H1 (cell line): ENCODE results near the gene DPP4. TPM values are rescaled to one million over a fixed set of nuclear protein-coding genes. Genes with fewer than 3 reads are reported as not detected.

ENCODE experiments used
- CTCF ChIA-PET: fragments of 300-600 bp; sonication (Branson Sonifier 250); formaldehyde crosslinking; loops from one replicate; lab custom pipeline; 2021; ENCODE audit not compliant: partially characterized antibody; lab: Charles Lee
- POLR2A ChIA-PET: fragments of 300-600 bp; sonication (Branson Sonifier 250); formaldehyde crosslinking; loops from one replicate; lab custom pipeline; 2021; ENCODE audit warnings: inconsistent platforms; ENCODE audit not compliant: partially characterized antibody; lab: Charles Lee
- DNase-seq, 2 experiments: peaks; one replicate each; pipeline versions ENCODE4 v3.0.0 to v3.0.0-alpha.2; 2010 to 2022; ENCODE audit warnings: low spot score in 2 of 2, low read depth in 1 of 2, mixed read lengths in 1 of 2
- FAIRE-seq: peaks from 2 replicates; lab custom pipeline; 2011; peaks lifted over from hg19 to GRCh38; lab: Jason Lieb, UNC
- H2AFZ ChIP-seq: 2 replicates; pipeline ENCODE4 v1.8.1; 2012; ENCODE audit warnings: low read length, inconsistent platforms
- H2AK5ac ChIP-seq: 2 replicates; pipeline ENCODE4 v1.6.1; 2013; ENCODE audit warnings: low read depth, low read length
- H2BK120ac ChIP-seq: replicated peaks from 2 replicates; pipeline ENCODE3; 2013; ENCODE audit warnings: low read depth, low read length, inconsistent platforms
- H2BK12ac ChIP-seq: 2 replicates; pipeline ENCODE4 v1.6.1; 2013; ENCODE audit warnings: low read depth, low read length
- H2BK15ac ChIP-seq: 2 replicates; pipeline ENCODE4 v1.6.1; 2013; ENCODE audit warnings: low read length
- H2BK20ac ChIP-seq: 2 replicates; pipeline ENCODE4 v1.6.1; 2013; ENCODE audit warnings: low read length
- H2BK5ac ChIP-seq: 2 replicates; pipeline ENCODE4 v1.6.1; 2013; ENCODE audit warnings: low read depth, low read length
- H3K14ac ChIP-seq: 2 replicates; pipeline ENCODE4 v1.6.1; 2013; ENCODE audit warnings: inconsistent platforms; ENCODE audit not compliant: insufficient read length
- H3K18ac ChIP-seq: 2 replicates; pipeline ENCODE4 v1.6.1; 2013; ENCODE audit warnings: low read length; ENCODE audit errors: extremely low read depth
- H3K23ac ChIP-seq: 2 replicates; pipeline ENCODE4 v1.6.1; 2013; ENCODE audit warnings: inconsistent platforms; ENCODE audit not compliant: insufficient read length
- H3K23me2 ChIP-seq: 2 replicates; pipeline ENCODE4 v1.6.1; 2013; ENCODE audit warnings: low read depth, low read length
- H3K27ac ChIP-seq: 2 replicates; pipeline ENCODE4 v1.6.1; 2011; ENCODE audit warnings: low read depth, low read length, inconsistent platforms
- H3K27me3 ChIP-seq, 4 experiments: replicated peaks in 1 of 4; 1 replicate in 1 of 4; 2 replicates in 3 of 4; pipeline versions ENCODE4 v1.6.1 to v1.8.1; 2011 to 2013; ENCODE audit warnings: low read length in 3 of 4, mild to moderate bottlenecking in 3 of 4, inconsistent platforms in 2 of 4, mixed read lengths in 2 of 4, moderate library complexity in 1 of 4; ENCODE audit not compliant: control insufficient read depth in 3 of 4, insufficient read depth in 3 of 4; ENCODE audit errors: extremely low read depth in 1 of 4
- H3K36me3 ChIP-seq, 4 experiments: 2 replicates each; pipeline versions ENCODE4 v1.6.1 to v1.8.1; 2011 to 2013; ENCODE audit warnings: mild to moderate bottlenecking in 4 of 4, low read length in 3 of 4, moderate library complexity in 2 of 4, control low read depth in 1 of 4, inconsistent platforms in 1 of 4; ENCODE audit not compliant: insufficient read depth in 4 of 4, control insufficient read depth in 2 of 4
- H3K4ac ChIP-seq: replicated peaks from 2 replicates; pipeline ENCODE3; 2013; ENCODE audit warnings: low read length, low read depth, mixed read lengths, inconsistent platforms; ENCODE audit not compliant: insufficient read length
- H3K4me1 ChIP-seq, 4 experiments: replicated peaks in 1 of 4; 1 replicate in 1 of 4; 2 replicates in 3 of 4; pipeline versions ENCODE4 v1.6.1 to v1.8.1; 2011 to 2013; ENCODE audit warnings: low read length in 3 of 4, inconsistent platforms in 2 of 4, mixed read lengths in 1 of 4; ENCODE audit not compliant: insufficient read depth in 4 of 4, control insufficient read depth in 3 of 4
- H3K4me2 ChIP-seq, 2 experiments: 2 replicates each; pipeline versions ENCODE4 v1.6.1 to v1.8.1; 2011 to 2013; ENCODE audit warnings: low read depth in 2 of 2, low read length in 2 of 2, control low read depth in 1 of 2, inconsistent platforms in 1 of 2, mild to moderate bottlenecking in 1 of 2; ENCODE audit not compliant: insufficient read depth in 1 of 2
- H3K4me3 ChIP-seq, 4 experiments: fragments of 200-600, 300-600 bp in 1 of 4; sonication (generic), shearing (Covaris generic), sonication (Bioruptor Twin) in 1 of 4; 2 replicates each; pipeline versions ENCODE4 v1.5.1 to v1.8.1; 2011 to 2016; ENCODE audit warnings: low read length in 4 of 4, low read depth in 3 of 4, control low read depth in 2 of 4, inconsistent platforms in 2 of 4, mild to moderate bottlenecking in 2 of 4, mixed read lengths in 1 of 4, moderate library complexity in 1 of 4; ENCODE audit not compliant: insufficient read depth in 2 of 4; ENCODE audit errors: extremely low read depth in 1 of 4
- H3K56ac ChIP-seq: replicated peaks from 2 replicates; pipeline ENCODE3; 2013; ENCODE audit warnings: low read depth, mild to moderate bottlenecking, mixed read lengths, low read length, inconsistent platforms; ENCODE audit not compliant: insufficient read length
- H3K79me1 ChIP-seq: 2 replicates; pipeline ENCODE4 v1.6.1; 2013; ENCODE audit warnings: low read depth, low read length, control low read depth
- H3K79me2 ChIP-seq, 2 experiments: 2 replicates each; pipeline versions ENCODE4 v1.6.1 to v1.8.1; 2012 to 2013; ENCODE audit warnings: low read length in 2 of 2, mild to moderate bottlenecking in 2 of 2, inconsistent platforms in 1 of 2; ENCODE audit not compliant: insufficient read depth in 2 of 2, control insufficient read depth in 1 of 2
- H3K9ac ChIP-seq, 4 experiments: replicated peaks in 1 of 4; 1 replicate in 1 of 4; 2 replicates in 3 of 4; pipeline versions ENCODE4 v1.6.1 to v1.8.1; 2011 to 2013; ENCODE audit warnings: low read depth in 3 of 4, low read length in 3 of 4, control low read depth in 2 of 4, mild to moderate bottlenecking in 2 of 4, moderate library complexity in 2 of 4, inconsistent platforms in 1 of 4; ENCODE audit errors: extremely low read depth in 1 of 4
- H3K9me3 ChIP-seq, 2 experiments: 2 replicates each; pipeline versions ENCODE4 v1.6.1 to v1.8.1; 2012 to 2013; ENCODE audit warnings: mild to moderate bottlenecking in 2 of 2, moderate library complexity in 2 of 2, control low read depth in 1 of 2, inconsistent platforms in 1 of 2, low read depth in 1 of 2, low read length in 1 of 2, mixed read lengths in 1 of 2; ENCODE audit not compliant: insufficient read depth in 2 of 2
- H4K20me1 ChIP-seq, 2 experiments: replicated peaks in 1 of 2; 2 replicates each; pipeline versions ENCODE3 to v1.8.1; 2011 to 2013; ENCODE audit warnings: inconsistent platforms in 2 of 2, low read length in 2 of 2, mild to moderate bottlenecking in 1 of 2; ENCODE audit not compliant: insufficient read depth in 2 of 2, control insufficient read depth in 1 of 2
- H4K5ac ChIP-seq: 2 replicates; pipeline ENCODE4 v1.6.1; 2013; ENCODE audit warnings: low read length, low read depth, mixed read lengths, inconsistent platforms; ENCODE audit not compliant: insufficient read length
- H4K8ac ChIP-seq: 2 replicates; pipeline ENCODE4 v1.8.0; 2013; ENCODE audit warnings: mild to moderate bottlenecking, moderate library complexity, low read length, inconsistent platforms; ENCODE audit not compliant: insufficient read depth; ENCODE audit errors: extremely low read depth
- H4K91ac ChIP-seq: replicated peaks from 2 replicates; pipeline ENCODE3; 2013; ENCODE audit warnings: low read length, mixed read lengths, inconsistent platforms; ENCODE audit not compliant: insufficient read length
- BACH1 ChIP-seq: IDR thresholded peaks from 2 replicates; pipeline ENCODE4 v1.6.1; 2012; ENCODE audit warnings: low read length, improper control_type of control experiment
- BCL11A ChIP-seq, 2 experiments: IDR thresholded peaks; one replicate each; pipeline ENCODE4 v1.6.1; 2011; ENCODE audit warnings: low read depth in 2 of 2, low read length in 2 of 2, mild to moderate bottlenecking in 2 of 2
- CBX8 ChIP-seq: fragments of 300-800, 300-1000 bp; sonication (generic); IDR thresholded peaks from 2 replicates; pipeline ENCODE4 v1.7.1; 2016; ENCODE audit warnings: low read depth, low read length, borderline replicate concordance
- EGR1 ChIP-seq: IDR thresholded peaks from 2 replicates; pipeline ENCODE4 v1.6.1; 2011; ENCODE audit warnings: low read depth, low read length, borderline replicate concordance
- HDAC6 ChIP-seq: IDR thresholded peaks from one replicate; pipeline ENCODE4 v1.7.1; 2012; ENCODE audit warnings: low read depth, mild to moderate bottlenecking, inconsistent platforms, low read length, moderate library complexity
- MAFK ChIP-seq: IDR thresholded peaks from 2 replicates; pipeline ENCODE4 v1.6.1; 2012; ENCODE audit warnings: low read depth, mild to moderate bottlenecking, improper control_type of control experiment, low read length
- NRF1 ChIP-seq: IDR thresholded peaks from 2 replicates; pipeline ENCODE4 v1.6.1; 2011; ENCODE audit warnings: mild to moderate bottlenecking, low read depth, low read length, improper control_type of control experiment
- POLR2AphosphoS5 ChIP-seq: IDR thresholded peaks from 2 replicates; pipeline ENCODE4 v1.6.1; 2011; ENCODE audit warnings: low read depth, low read length
- RAD21 ChIP-seq, 2 experiments: IDR thresholded peaks in 1 of 2; conservative IDR thresholded peaks in 1 of 2; 2 replicates each; pipeline ENCODE4 v1.6.1; 2011; ENCODE audit warnings: low read depth in 2 of 2, low read length in 2 of 2, improper control_type of control experiment in 1 of 2, inconsistent platforms in 1 of 2, mild to moderate bottlenecking in 1 of 2, moderate library complexity in 1 of 2
- SAP30 ChIP-seq: fragments of 300-600 bp; sonication (generic); IDR thresholded peaks from 2 replicates; pipeline ENCODE4 v1.7.1; 2012; ENCODE audit warnings: low read length, moderate library complexity, mild to moderate bottlenecking, inconsistent platforms; ENCODE audit not compliant: insufficient read depth, insufficient replicate concordance
- SIRT6 ChIP-seq: IDR thresholded peaks from one replicate; pipeline ENCODE4 v1.7.1; 2012; ENCODE audit warnings: low read length, inconsistent platforms
- SIX5 ChIP-seq: IDR thresholded peaks from 2 replicates; pipeline ENCODE4 v1.6.1; 2011; ENCODE audit warnings: mild to moderate bottlenecking, low read depth, low read length
- SP2 ChIP-seq: IDR thresholded peaks from 2 replicates; pipeline ENCODE4 v1.6.1; 2012; ENCODE audit warnings: mild to moderate bottlenecking, low read length, inconsistent platforms
- SRF ChIP-seq: IDR thresholded peaks from 2 replicates; pipeline ENCODE4 v1.6.1; 2011; ENCODE audit warnings: mild to moderate bottlenecking, low read depth, low read length, moderate library complexity
- ZNF274 ChIP-seq: IDR thresholded peaks from 2 replicates; pipeline ENCODE4 v1.7.0; 2012; ENCODE audit warnings: low read length, borderline replicate concordance; ENCODE audit errors: extremely low read depth
- WGBS, 2 experiments: shearing (Covaris generic) in 1 of 2; methylation state at CpG; one replicate each; pipeline versions ENCODE4 v1.1.6 to v1.1.7; 2013 to 2015; ENCODE audit warnings: low lambda C conversion rate in 2 of 2, mixed read lengths in 2 of 2, inconsistent platforms in 1 of 2, low coverage in 1 of 2, missing lambda C conversion rate in 1 of 2; ENCODE audit not compliant: insufficient replicate concordance in 2 of 2, insufficient coverage in 1 of 2, insufficient read length in 1 of 2; ENCODE audit errors: extremely low coverage in 1 of 2, missing lambda C conversion rate in 1 of 2; 5-methylcytosine and 5-hydroxymethylcytosine counted together
- polyA plus RNA-seq, 7 experiments: library from polyadenylated mRNA; depleted of rRNA in 3 of 7; stranded (reverse) in 5 of 7; unstranded in 2 of 7; fragments of >200 nt in 5 of 7; fragments of 200-250 nt in 2 of 7; gene quantifications; 1 replicate in 5 of 7; 2 replicates in 1 of 7; 4 replicates in 1 of 7; pipeline versions ENCODE4 v1.2.1 to v1.2.3, GENCODE V29; 2011 to 2013; ENCODE audit warnings: missing spikeins in 2 of 7, mixed read lengths in 2 of 7
- total RNA-seq: library from RNA; stranded (reverse); fragmentation: NEBNext Ultra II Directional; extraction: Animal tissue kit (Norgen Biotek cat#: 25700); gene quantifications from 2 replicates; pipeline ENCODE4 v1.2.1, GENCODE V29; 2021

DPP4 gene
- total and polyA plus RNA-seq, 2 of the 8 experiments (the other 6 are each of a cell fraction or from before 2014, with no cell fraction given): 1.3 to 3.1 TPM

DNA sequence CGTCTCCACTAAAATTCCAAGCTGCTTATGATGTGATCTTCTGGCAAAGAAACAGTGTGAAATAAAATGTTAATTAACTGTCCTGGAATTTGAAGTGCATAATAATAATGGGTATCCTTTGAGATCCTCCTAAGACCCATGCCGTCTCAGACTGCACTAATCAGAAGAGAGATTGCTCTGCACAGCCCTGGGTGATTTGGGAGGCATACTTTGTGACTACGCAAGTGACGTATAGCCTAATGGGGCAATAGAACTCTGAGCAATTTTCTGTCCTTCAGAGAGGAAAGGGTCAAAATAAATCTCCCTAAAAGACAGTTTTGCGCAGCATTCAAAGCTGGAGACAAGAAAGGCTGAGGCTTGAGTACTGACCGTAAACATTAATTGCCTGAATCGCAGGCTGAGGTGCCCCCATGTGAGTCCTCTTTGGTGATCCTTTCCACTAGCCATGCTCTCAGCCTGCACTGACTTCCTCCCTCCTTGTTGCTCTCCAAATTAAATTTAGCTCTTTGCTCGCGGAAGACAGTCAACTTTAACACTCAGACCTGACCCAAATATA lies 76.0 kb downstream of the DPP4 start:
- Histone ChIP-seq H3K79me1 (no peaks in the 10 kb centered on the region), H3K9me3 (no peaks in the 10 kb centered on the region), H2BK120ac (no peak overlapping the region), H3K4me2 (no peak overlapping the region), H3K27me3 (no peaks in the 10 kb centered on the region), H3K79me2 (no peaks in the 10 kb centered on the region), H3K4me1 (peaks cover 5 to 16% (median 11%) of the 10 kb centered on the region in 4 experiments; a peak in 6 of 7 replicates), H3K23ac (no peak overlapping the region), H3K4ac (no peak overlapping the region), H2BK12ac (no peak overlapping the region), H3K56ac (no peak overlapping the region), H4K91ac (no peak overlapping the region), H2AFZ (no peak overlapping the region), H4K20me1 (no peaks in the 10 kb centered on the region), H2BK20ac (no peak overlapping the region), H3K14ac (no peak overlapping the region), H3K36me3 (no peaks in the 10 kb centered on the region), H2BK15ac (no peak overlapping the region), H3K9ac (no peak overlapping the region), H4K8ac (no peak overlapping the region), H3K27ac (no peak overlapping the region), H3K23me2 (no peaks in the 10 kb centered on the region), H2AK5ac (no peak overlapping the region), H3K18ac (no peak overlapping the region), H2BK5ac (no peak overlapping the region), H3K4me3 (no peak overlapping the region), H4K5ac (no peak overlapping the region)
- POLR2A ChIA-PET: interaction anchor here (0.7 kb wide), 1 partner anchor 830 kb away, joined by 4 read pairs; no protein-coding TSS in a partner anchor
- FAIRE-seq: no peak
- CTCF ChIA-PET: interaction anchor here (0.7 to 5.1 kb wide), 11 partner anchors 7 to 155 kb away, joined by 3 to 20 read pairs (median 6); no protein-coding TSS in a partner anchor
- WGBS, 2 experiments: 80% methylated on average over 9 of the region's 9 CpGs; no CpG with 5 or more reads in 1 of the 2 experiments
- DNase-seq: no peak
- no peak for TF ChIP-seq BCL11A (IDR thresholded peaks at IDR 0.05; ENCODE audit: low read depth in 2 of 2, low read length in 2 of 2)
- no peak for TF ChIP-seq HDAC6
- no peak for TF ChIP-seq POLR2AphosphoS5
- no peak for TF ChIP-seq SIRT6
- no peak for TF ChIP-seq BACH1
- TF ChIP-seq SIX5: no peak
- no peak for TF ChIP-seq SP2
- TF ChIP-seq SRF: no peak
- no peak for TF ChIP-seq RAD21 (IDR thresholded peaks at IDR 0.05 in 1 of 2, conservative IDR thresholded peaks at IDR 0.05 in 1 of 2; ENCODE audit: low read depth in 2 of 2, low read length in 2 of 2)
- TF ChIP-seq CBX8: no peak
- no peak for TF ChIP-seq EGR1
- no peak for TF ChIP-seq SAP30
- TF ChIP-seq ZNF274: no peak
- no peak for TF ChIP-seq NRF1
- no peak for TF ChIP-seq MAFK
